ENCODE data around the gene MCM5. TPM values are rescaled to one million over a fixed set of nuclear protein-coding genes. Genes with fewer than 3 reads are reported as not detected.
A peak's percentile ranks its signal among the peaks of the same experiment; 100 is the strongest.

The MCM5 gene
- total and polyA plus RNA-seq, 4 donors: 6.7 to 104 (median 8.8) TPM

DNA sequence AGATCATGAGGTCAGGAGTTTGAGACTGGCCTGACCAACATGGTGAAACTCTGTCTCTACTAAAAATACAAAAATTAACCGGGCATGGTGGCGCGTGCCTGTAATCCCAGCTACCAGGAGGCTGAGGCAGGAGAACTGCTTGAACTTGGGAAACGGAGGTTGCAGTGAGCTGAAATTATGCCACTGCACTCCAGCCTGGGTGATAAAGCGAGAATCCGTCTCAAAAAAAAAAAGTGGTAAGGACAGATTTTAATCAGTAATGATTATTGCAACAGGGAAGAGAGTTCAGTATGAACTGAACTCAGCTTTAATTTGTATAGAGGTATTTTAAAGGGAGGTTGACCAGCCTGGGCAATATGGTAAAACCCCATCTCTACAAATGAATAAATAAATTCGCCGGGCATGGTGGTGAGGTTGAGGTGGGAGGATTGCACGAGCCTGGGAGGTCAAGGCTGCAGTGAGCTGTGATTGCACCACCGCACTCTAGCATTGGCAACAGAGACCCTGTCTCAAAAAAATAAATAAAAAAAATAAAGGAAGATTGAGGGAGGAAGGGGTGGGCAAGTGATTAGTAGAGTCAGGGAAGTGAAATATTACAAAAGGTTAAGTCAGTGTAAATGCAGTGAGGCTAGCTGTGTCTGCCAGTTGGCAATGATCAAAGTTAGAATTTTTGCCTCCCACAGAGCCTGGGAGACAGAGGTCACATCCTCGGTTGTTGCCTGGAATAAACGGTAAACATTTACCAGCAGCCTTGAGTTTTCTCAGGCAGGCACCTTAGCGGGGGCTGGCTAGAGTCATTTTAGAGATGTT is 2.6 kb upstream of the MCM5 start (continued):
- TF ChIP-seq RAD21 (IDR thresholded peaks at IDR 0.05): peak in 1 of 2 donors; percentile 21
- no peak for TF ChIP-seq GABPA (IDR thresholded peaks at IDR 0.05 in 1 of 2, conservative IDR thresholded peaks at IDR 0.05 in 1 of 2)
- peak; percentile 77 for TF ChIP-seq NR2F2 (IDR thresholded peaks at IDR 0.05)
- peak; percentile 41 to 62 for TF ChIP-seq JUND (IDR thresholded peaks at IDR 0.05)
- TF ChIP-seq RXRA (IDR thresholded peaks at IDR 0.05): peak; percentile 72 to 81

DNA sequence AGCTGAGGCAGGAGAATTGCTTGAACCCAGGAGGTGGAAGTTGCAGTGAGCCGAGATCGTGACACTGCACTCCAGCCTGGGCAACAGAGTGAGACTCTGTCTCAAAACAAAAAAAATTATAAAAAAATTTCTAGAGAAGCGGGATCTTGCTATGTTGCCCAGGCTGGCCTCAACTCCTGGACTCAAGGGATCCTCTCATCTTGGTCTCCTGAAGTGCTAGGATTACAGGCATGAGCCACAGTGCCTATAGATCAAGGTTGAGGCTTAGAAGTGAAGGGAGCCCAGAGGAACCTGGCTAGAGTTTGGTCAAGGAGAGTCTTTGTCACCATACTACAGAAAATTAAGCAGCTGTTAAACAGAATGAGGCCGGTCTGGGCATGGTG is 1.4 kb upstream of the MCM5 start:
- Histone ChIP-seq H3K4me3 (ENCODE audit: low read depth in 1 of 3, low read length in 3 of 3) (no peak overlapping the region), H3K9me3 (ENCODE audit: control insufficient read depth in 4 of 4, low read length in 3 of 4) (no peaks in the 10 kb centered on the region), H3K9ac (ENCODE audit: low read depth in 1 of 2, low read length in 2 of 2) (no peak overlapping the region), H3K4me1 (ENCODE audit: control insufficient read depth in 4 of 4, insufficient read depth in 4 of 4, low read length in 3 of 4) (peaks cover 11 to 37% (median 20%) of the 10 kb centered on the region in 4 donors), H3K36me3 (ENCODE audit: control insufficient read depth in 4 of 4, insufficient read depth in 3 of 4, low read depth in 1 of 4, low read length in 3 of 4) (peaks cover 0 to 3% (median 0%) of the 10 kb centered on the region in 4 donors), H3K27me3 (ENCODE audit: control insufficient read depth in 4 of 4, insufficient read depth in 4 of 4, low read length in 3 of 4) (no peaks in the 10 kb centered on the region), H3K27ac (ENCODE audit: low read depth in 1 of 2, low read length in 2 of 2) (no peak overlapping the region)
- TF ChIP-seq, protein P1, sequence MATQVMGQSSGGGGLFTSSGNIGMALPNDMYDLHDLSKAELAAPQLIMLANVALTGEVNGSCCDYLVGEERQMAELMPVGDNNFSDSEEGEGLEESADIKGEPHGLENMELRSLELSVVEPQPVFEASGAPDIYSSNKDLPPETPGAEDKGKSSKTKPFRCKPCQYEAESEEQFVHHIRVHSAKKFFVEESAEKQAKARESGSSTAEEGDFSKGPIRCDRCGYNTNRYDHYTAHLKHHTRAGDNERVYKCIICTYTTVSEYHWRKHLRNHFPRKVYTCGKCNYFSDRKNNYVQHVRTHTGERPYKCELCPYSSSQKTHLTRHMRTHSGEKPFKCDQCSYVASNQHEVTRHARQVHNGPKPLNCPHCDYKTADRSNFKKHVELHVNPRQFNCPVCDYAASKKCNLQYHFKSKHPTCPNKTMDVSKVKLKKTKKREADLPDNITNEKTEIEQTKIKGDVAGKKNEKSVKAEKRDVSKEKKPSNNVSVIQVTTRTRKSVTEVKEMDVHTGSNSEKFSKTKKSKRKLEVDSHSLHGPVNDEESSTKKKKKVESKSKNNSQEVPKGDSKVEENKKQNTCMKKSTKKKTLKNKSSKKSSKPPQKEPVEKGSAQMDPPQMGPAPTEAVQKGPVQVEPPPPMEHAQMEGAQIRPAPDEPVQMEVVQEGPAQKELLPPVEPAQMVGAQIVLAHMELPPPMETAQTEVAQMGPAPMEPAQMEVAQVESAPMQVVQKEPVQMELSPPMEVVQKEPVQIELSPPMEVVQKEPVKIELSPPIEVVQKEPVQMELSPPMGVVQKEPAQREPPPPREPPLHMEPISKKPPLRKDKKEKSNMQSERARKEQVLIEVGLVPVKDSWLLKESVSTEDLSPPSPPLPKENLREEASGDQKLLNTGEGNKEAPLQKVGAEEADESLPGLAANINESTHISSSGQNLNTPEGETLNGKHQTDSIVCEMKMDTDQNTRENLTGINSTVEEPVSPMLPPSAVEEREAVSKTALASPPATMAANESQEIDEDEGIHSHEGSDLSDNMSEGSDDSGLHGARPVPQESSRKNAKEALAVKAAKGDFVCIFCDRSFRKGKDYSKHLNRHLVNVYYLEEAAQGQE (IDR thresholded peaks at IDR 0.05): no peak
- TF ChIP-seq HNF4A (conservative IDR thresholded peaks at IDR 0.05): no peak
- no peak for TF ChIP-seq GABPA (IDR thresholded peaks at IDR 0.05 in 1 of 2, conservative IDR thresholded peaks at IDR 0.05 in 1 of 2)
- TF ChIP-seq TAF1 (conservative IDR thresholded peaks at IDR 0.05): no peak
- TF ChIP-seq EGR1 (IDR thresholded peaks at IDR 0.05; ENCODE audit: low read depth in 2 of 2): no peak
- TF ChIP-seq NR2F2 (IDR thresholded peaks at IDR 0.05): no peak
- TF ChIP-seq RAD21 (IDR thresholded peaks at IDR 0.05): no peak
- no peak for TF ChIP-seq FOXA2 (IDR thresholded peaks at IDR 0.05)
- TF ChIP-seq, protein P2, sequence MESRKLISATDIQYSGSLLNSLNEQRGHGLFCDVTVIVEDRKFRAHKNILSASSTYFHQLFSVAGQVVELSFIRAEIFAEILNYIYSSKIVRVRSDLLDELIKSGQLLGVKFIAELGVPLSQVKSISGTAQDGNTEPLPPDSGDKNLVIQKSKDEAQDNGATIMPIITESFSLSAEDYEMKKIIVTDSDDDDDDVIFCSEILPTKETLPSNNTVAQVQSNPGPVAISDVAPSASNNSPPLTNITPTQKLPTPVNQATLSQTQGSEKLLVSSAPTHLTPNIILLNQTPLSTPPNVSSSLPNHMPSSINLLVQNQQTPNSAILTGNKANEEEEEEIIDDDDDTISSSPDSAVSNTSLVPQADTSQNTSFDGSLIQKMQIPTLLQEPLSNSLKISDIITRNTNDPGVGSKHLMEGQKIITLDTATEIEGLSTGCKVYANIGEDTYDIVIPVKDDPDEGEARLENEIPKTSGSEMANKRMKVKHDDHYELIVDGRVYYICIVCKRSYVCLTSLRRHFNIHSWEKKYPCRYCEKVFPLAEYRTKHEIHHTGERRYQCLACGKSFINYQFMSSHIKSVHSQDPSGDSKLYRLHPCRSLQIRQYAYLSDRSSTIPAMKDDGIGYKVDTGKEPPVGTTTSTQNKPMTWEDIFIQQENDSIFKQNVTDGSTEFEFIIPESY (IDR thresholded peaks at IDR 0.05): no peak
- no peak for TF ChIP-seq RXRA (IDR thresholded peaks at IDR 0.05)
- no peak for TF ChIP-seq SP1 (IDR thresholded peaks at IDR 0.05)
- no peak for TF ChIP-seq YY1 (IDR thresholded peaks at IDR 0.05)
- no peak for TF ChIP-seq JUND (IDR thresholded peaks at IDR 0.05)
- 98% methylated on average over 4 of the region's 4 CpGs for WGBS
- DNase-seq (ENCODE audit: low spot score): no peak

DNA sequence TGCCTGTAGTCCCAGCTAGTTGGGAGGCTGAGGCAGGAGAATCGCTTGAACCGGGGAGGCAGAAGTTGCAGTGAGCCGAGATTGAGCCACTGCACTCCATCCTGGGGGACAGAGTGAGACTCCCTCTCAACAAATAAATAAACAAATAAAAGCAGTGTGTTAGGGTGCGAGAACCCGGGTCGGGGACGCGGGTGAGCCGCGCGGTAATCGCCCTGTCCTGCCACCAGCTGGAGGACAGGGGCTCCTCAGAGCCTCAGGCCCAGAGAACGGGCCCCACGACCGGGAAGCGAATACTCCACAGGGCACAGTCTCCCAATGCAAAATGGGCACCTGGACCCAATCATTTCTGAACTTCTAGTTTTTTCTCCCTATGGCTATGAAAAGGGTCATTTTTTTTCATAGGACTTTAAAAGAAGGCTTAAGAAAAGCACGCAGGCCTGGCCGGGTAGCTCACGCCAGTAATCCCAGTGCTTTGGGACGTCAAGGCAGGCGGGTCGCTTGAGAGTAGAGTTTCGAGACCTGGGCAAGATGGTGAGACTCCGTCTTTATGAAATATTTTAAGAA is 744 bp upstream of the MCM5 start:
- Histone ChIP-seq H3K27me3 (ENCODE audit: control insufficient read depth in 4 of 4, insufficient read depth in 4 of 4, low read length in 3 of 4) (no peaks in the 10 kb centered on the region), H3K36me3 (ENCODE audit: control insufficient read depth in 4 of 4, insufficient read depth in 3 of 4, low read depth in 1 of 4, low read length in 3 of 4) (peaks cover 0 to 3% (median 0%) of the 10 kb centered on the region in 4 donors), H3K27ac (ENCODE audit: low read depth in 1 of 2, low read length in 2 of 2) (peak overlapping the region; percentile 3 to 75), H3K4me1 (ENCODE audit: control insufficient read depth in 4 of 4, insufficient read depth in 4 of 4, low read length in 3 of 4) (peaks cover 9 to 31% (median 15%) of the 10 kb centered on the region in 4 donors), H3K9ac (ENCODE audit: low read depth in 1 of 2, low read length in 2 of 2) (peak overlapping the region in 1 of 2 donors; percentile 59), H3K4me3 (ENCODE audit: low read depth in 1 of 3, low read length in 3 of 3) (peak overlapping the region; percentile 50 to 80 (median 53)), H3K9me3 (ENCODE audit: control insufficient read depth in 4 of 4, low read length in 3 of 4) (no peaks in the 10 kb centered on the region)
- 85% methylated on average over 24 of the region's 24 CpGs for WGBS
- no peak for DNase-seq (ENCODE audit: low spot score)
- TF ChIP-seq JUND (IDR thresholded peaks at IDR 0.05): no peak
- no peak for TF ChIP-seq RAD21 (IDR thresholded peaks at IDR 0.05)
- TF ChIP-seq SP1 (IDR thresholded peaks at IDR 0.05): no peak
- TF ChIP-seq, protein P3, sequence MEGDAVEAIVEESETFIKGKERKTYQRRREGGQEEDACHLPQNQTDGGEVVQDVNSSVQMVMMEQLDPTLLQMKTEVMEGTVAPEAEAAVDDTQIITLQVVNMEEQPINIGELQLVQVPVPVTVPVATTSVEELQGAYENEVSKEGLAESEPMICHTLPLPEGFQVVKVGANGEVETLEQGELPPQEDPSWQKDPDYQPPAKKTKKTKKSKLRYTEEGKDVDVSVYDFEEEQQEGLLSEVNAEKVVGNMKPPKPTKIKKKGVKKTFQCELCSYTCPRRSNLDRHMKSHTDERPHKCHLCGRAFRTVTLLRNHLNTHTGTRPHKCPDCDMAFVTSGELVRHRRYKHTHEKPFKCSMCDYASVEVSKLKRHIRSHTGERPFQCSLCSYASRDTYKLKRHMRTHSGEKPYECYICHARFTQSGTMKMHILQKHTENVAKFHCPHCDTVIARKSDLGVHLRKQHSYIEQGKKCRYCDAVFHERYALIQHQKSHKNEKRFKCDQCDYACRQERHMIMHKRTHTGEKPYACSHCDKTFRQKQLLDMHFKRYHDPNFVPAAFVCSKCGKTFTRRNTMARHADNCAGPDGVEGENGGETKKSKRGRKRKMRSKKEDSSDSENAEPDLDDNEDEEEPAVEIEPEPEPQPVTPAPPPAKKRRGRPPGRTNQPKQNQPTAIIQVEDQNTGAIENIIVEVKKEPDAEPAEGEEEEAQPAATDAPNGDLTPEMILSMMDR (IDR thresholded peaks at IDR 0.05; ENCODE audit: low read depth, low read length, missing input control): no peak
- TF ChIP-seq HNF4G (IDR thresholded peaks at IDR 0.05): no peak

Data from liver (tissue), 9 donors.